NCI-H524 (cell line): ENCODE data around the gene AKIRIN2.
"Not testable (repeated sequence)": the region's sequence is repeated elsewhere in the genome, so short reads cannot be mapped to it uniquely, and the experiment has no call there.

Experiments
- DNase-seq, 2 experiments: peaks; one replicate each; lab custom pipeline; 2025; lab: John Stamatoyannopoulos, UW

The AKIRIN2 gene

GRCh38 chr6:87718662-87719433 lies 16.8 kb upstream of the AKIRIN2 start:
- no peak for DNase-seq

GRCh38 chr6:87716928-87717614 lies 15.0 kb upstream of the AKIRIN2 start:
- DNase-seq, result no peak

- no peak for DNase-seq
Observed at GRCh38 chr6:87714093-87714842, 12.2 kb upstream of the AKIRIN2 start.

- DNase-seq, result not testable (repeated sequence)
Observed at GRCh38 chr6:87712713-87713112, 10.7 kb upstream of the AKIRIN2 start.

- no peak for DNase-seq
Observed at GRCh38 chr6:87710090-87710489, 8.1 kb upstream of the AKIRIN2 start.

- DNase-seq, result not testable (repeated sequence)
Observed at GRCh38 chr6:87708581-87709427, 6.8 kb upstream of the AKIRIN2 start.

GRCh38 chr6:87706187-87706966 lies 4.3 kb upstream of the AKIRIN2 start:
- DNase-seq, result no peak

- DNase-seq, result no peak
Observed at GRCh38 chr6:87705070-87705691, 3.1 kb upstream of the AKIRIN2 start.

- DNase-seq, result not testable (repeated sequence)
Observed at GRCh38 chr6:87703039-87703438, 1.0 kb upstream of the AKIRIN2 start.

GRCh38 chr6:87702589-87702945 lies 534 bp upstream of the AKIRIN2 start:
- peak; percentile 69 to 78 for DNase-seq

- no peak for DNase-seq
Observed at GRCh38 chr6:87701344-87701675, 723 bp downstream of the AKIRIN2 start.

- peak; percentile 37 to 74 for DNase-seq
Observed at GRCh38 chr6:87700397-87701343, 1.4 kb downstream of the AKIRIN2 start.

- no peak for DNase-seq
Observed at GRCh38 chr6:87699576-87699975, 2.5 kb downstream of the AKIRIN2 start.

GRCh38 chr6:87698547-87699006 lies 3.5 kb downstream of the AKIRIN2 start:
- DNase-seq, result no peak

GRCh38 chr6:87697581-87698546 lies 4.2 kb downstream of the AKIRIN2 start:
- DNase-seq, result peak in 1 of 2 experiments; percentile 49

GRCh38 chr6:87696817-87697216 lies 5.2 kb downstream of the AKIRIN2 start:
- not testable (repeated sequence) for DNase-seq

GRCh38 chr6:87692086-87692485 lies 9.9 kb downstream of the AKIRIN2 start:
- no peak for DNase-seq

- DNase-seq, result no peak
Observed at GRCh38 chr6:87690441-87690840, 11.6 kb downstream of the AKIRIN2 start.
